Activated CD4-positive, alpha-beta T cell treated with anti-CD3 and anti-CD28 coated beads, Interleukin-2, amount 50 U/mL, for 16 hours (primary cell): ENCODE measurements around the gene HSPG2.
"Not testable (repeated sequence)": the region's sequence is repeated elsewhere in the genome, so short reads cannot be mapped to it uniquely, and the experiment has no call there.

Experiments used
- DNase-seq: peaks from one replicate; pipeline ENCODE4 v3.0.0-alpha.2; 2020

HSPG2 gene

GRCh38 chr1:21931171-21932093 is 5.7 kb downstream of the HSPG2 start:
- DNase-seq, result no peak

GRCh38 chr1:21930629-21931170 is 6.4 kb downstream of the HSPG2 start:
- no peak for DNase-seq

GRCh38 chr1:21930080-21930571 is 7.0 kb downstream of the HSPG2 start:
- DNase-seq, result no peak

- no peak for DNase-seq
Measured at GRCh38 chr1:21927533-21928237, 9.4 kb downstream of the HSPG2 start.

- no peak for DNase-seq
Measured at GRCh38 chr1:21926814-21927532, 10.1 kb downstream of the HSPG2 start.

- no peak for DNase-seq
Measured at GRCh38 chr1:21926065-21926464, 11.0 kb downstream of the HSPG2 start.

- DNase-seq, result no peak
Measured at GRCh38 chr1:21925334-21925940, 11.7 kb downstream of the HSPG2 start.

GRCh38 chr1:21924503-21925005 is 12.6 kb downstream of the HSPG2 start:
- DNase-seq, result no peak

- no peak for DNase-seq
Measured at GRCh38 chr1:21922090-21923013, 14.8 kb downstream of the HSPG2 start.

GRCh38 chr1:21921100-21921875 is 15.8 kb downstream of the HSPG2 start:
- no peak for DNase-seq

- DNase-seq, result no peak
Measured at GRCh38 chr1:21919520-21919919, 17.6 kb downstream of the HSPG2 start.

GRCh38 chr1:21917239-21917631 is 19.9 kb downstream of the HSPG2 start:
- not testable (repeated sequence) for DNase-seq

- DNase-seq, result no peak
Measured at GRCh38 chr1:21916447-21917238, 20.5 kb downstream of the HSPG2 start.

- no peak for DNase-seq
Measured at GRCh38 chr1:21914880-21915640, 22.1 kb downstream of the HSPG2 start.

GRCh38 chr1:21914450-21914849 is 22.7 kb downstream of the HSPG2 start:
- no peak for DNase-seq

GRCh38 chr1:21913763-21914162 is 23.3 kb downstream of the HSPG2 start:
- no peak for DNase-seq

GRCh38 chr1:21913258-21913657 is 23.9 kb downstream of the HSPG2 start:
- DNase-seq, result no peak

GRCh38 chr1:21912038-21912758 is 24.9 kb downstream of the HSPG2 start:
- DNase-seq, result no peak
